HEK293T (cell line): Measurements from ENCODE around the gene CEP41.

Experiments used
- CTCF ChIA-PET: fragments of 350-600 bp; formaldehyde crosslinking; extraction: SDS; loops from one replicate; lab custom pipeline; 2021; ENCODE audit warnings: antibody characterized with exemption, inconsistent platforms; lab: Yijun Ruan, JAX
- POLR2A ChIA-PET: fragments of 350-600 bp; formaldehyde crosslinking; extraction: SDS; loops from one replicate; lab custom pipeline; 2020; ENCODE audit warnings: antibody characterized with exemption, inconsistent platforms; lab: Yijun Ruan, JAX
- DNase-seq: peaks from one replicate; pipeline ENCODE4 v3.0.0; 2012; ENCODE audit warnings: mixed read lengths; ENCODE audit errors: extremely low spot score
- ARNT ChIP-seq: fragments of 450-650 bp; IDR thresholded peaks from 2 replicates; pipeline ENCODE4 v1.6.1; 2017; ENCODE audit warnings: mild to moderate bottlenecking
- BHLHE40 ChIP-seq: fragments of 450-650 bp; IDR thresholded peaks from 2 replicates; pipeline ENCODE4 v1.6.1; 2016; ENCODE audit warnings: mild to moderate bottlenecking, moderate library complexity, borderline replicate concordance
- CTBP1 ChIP-seq: fragments of 450-650 bp; IDR thresholded peaks from 2 replicates; pipeline ENCODE4 v1.6.1; 2016; ENCODE audit warnings: borderline replicate concordance
- ELF4 ChIP-seq: fragments of 450-650 bp; IDR thresholded peaks from 2 replicates; pipeline ENCODE4 v1.6.1; 2017; ENCODE audit warnings: antibody characterized with exemption
- FOXA1 ChIP-seq: fragments of 450-650 bp; IDR thresholded peaks from 2 replicates; pipeline ENCODE4 v1.6.1; 2016; ENCODE audit warnings: mild to moderate bottlenecking
- FOXK2 ChIP-seq: fragments of 450-650 bp; IDR thresholded peaks from 2 replicates; pipeline ENCODE4 v1.6.1; 2016; ENCODE audit warnings: mild to moderate bottlenecking
- FOXM1 ChIP-seq: fragments of 450-650 bp; IDR thresholded peaks from 2 replicates; pipeline ENCODE4 v1.6.1; 2017; ENCODE audit warnings: mild to moderate bottlenecking, borderline replicate concordance
- HDGF ChIP-seq: fragments of 450-650 bp; IDR thresholded peaks from 2 replicates; pipeline ENCODE4 v1.6.1; 2017; ENCODE audit warnings: antibody characterized with exemption, borderline replicate concordance
- L3MBTL2 ChIP-seq: fragments of 450-650 bp; conservative IDR thresholded peaks from 2 replicates; pipeline ENCODE4 v1.6.1; 2016; ENCODE audit warnings: mild to moderate bottlenecking
- LEF1 ChIP-seq: fragments of 450-650 bp; IDR thresholded peaks from 2 replicates; pipeline ENCODE4 v1.6.1; 2017; ENCODE audit warnings: mild to moderate bottlenecking, borderline replicate concordance
- NFRKB ChIP-seq: fragments of 450-650 bp; IDR thresholded peaks from 2 replicates; pipeline ENCODE4 v1.6.1; 2016; ENCODE audit warnings: mild to moderate bottlenecking, moderate library complexity
- SP1 ChIP-seq: fragments of 450-650 bp; IDR thresholded peaks from 2 replicates; pipeline ENCODE4 v1.6.1; 2017
- SUZ12 ChIP-seq: fragments of 450-650 bp; IDR thresholded peaks from 2 replicates; pipeline ENCODE4 v1.6.1; 2016; ENCODE audit warnings: mild to moderate bottlenecking
- TARDBP ChIP-seq: fragments of 450-650 bp; IDR thresholded peaks from 2 replicates; pipeline ENCODE4 v1.6.1; 2016
- ZNF384 ChIP-seq: fragments of 450-650 bp; IDR thresholded peaks from 2 replicates; pipeline ENCODE4 v1.6.1; 2016
- TF ChIP-seq, protein P1 (sequence below): fragments of 450-650 bp; IDR thresholded peaks from 2 replicates; pipeline ENCODE4 v1.6.1; 2016

The CEP41 gene

GRCh38 chr7:130409067-130409711 lies 31.6 kb downstream of the CEP41 start:
- DNase-seq, result no peak
- ChIA-PET POLR2A (no interaction called here), CTCF (no interaction called here)
- TF ChIP-seq ELF4, result no peak
- TF ChIP-seq BHLHE40, result no peak
- no peak for TF ChIP-seq FOXA1
- TF ChIP-seq CTBP1, result no peak
- no peak for TF ChIP-seq ZNF384

DNA sequence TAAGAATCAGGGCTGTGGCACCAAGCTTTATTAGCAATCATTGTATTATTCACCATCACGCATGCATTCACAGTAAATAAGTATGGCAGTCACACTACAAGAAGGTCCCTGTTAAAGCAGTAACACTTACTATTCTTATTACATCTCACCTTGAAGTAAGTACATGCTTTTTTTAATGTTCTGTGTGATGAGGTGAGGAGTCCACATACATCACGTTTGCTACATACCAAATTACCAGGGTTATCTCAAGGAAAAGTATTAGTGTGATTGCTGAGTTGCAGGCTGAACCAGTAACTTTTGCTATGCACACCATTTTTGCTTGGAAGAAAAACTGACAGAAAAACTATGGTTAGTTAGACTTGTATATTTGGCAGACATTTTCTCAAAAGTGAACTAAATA lies 35.8 kb downstream of the CEP41 start:
- POLR2A ChIA-PET, result no interaction called here
- DNase-seq, result no peak
- CTCF ChIA-PET, result no interaction called here
- TF ChIP-seq FOXA1 (no peak), FOXK2 (no peak), HDGF (no peak), FOXM1 (no peak), CTBP1 (no peak), NFRKB (no peak), ELF4 (no peak), LEF1 (no peak)
- TF ChIP-seq, protein P1, sequence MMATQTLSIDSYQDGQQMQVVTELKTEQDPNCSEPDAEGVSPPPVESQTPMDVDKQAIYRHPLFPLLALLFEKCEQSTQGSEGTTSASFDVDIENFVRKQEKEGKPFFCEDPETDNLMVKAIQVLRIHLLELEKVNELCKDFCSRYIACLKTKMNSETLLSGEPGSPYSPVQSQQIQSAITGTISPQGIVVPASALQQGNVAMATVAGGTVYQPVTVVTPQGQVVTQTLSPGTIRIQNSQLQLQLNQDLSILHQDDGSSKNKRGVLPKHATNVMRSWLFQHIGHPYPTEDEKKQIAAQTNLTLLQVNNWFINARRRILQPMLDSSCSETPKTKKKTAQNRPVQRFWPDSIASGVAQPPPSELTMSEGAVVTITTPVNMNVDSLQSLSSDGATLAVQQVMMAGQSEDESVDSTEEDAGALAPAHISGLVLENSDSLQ, result no peak

GRCh38 chr7:130401578-130401977 lies 39.2 kb downstream of the CEP41 start:
- DNase-seq, result no peak
- TF ChIP-seq ELF4, result no peak
- TF ChIP-seq BHLHE40, result no peak
- TF ChIP-seq FOXM1, result no peak
- no peak for TF ChIP-seq CTBP1
- TF ChIP-seq SP1, result no peak
- no peak for TF ChIP-seq ARNT
- POLR2A ChIA-PET, result no interaction called here
- CTCF ChIA-PET, result no interaction called here

DNA sequence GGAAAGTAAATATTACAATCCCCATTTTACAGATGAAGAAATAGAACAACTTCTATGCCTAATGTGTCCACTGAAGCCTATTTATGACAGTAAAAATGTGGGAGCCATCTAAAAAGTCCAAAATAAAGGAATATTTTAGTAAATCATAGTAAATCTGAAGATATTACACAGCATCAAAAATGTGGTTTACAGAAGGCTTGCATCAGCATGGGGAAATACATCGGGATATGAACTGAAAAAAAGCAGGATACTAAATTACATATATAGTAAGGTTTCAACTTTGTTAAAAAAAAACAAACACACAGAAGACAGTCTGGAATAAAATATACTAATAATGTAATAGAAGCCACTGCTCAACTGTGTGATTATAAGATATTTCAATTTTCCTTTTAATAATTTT lies 39.7 kb downstream of the CEP41 start:
- TF ChIP-seq SUZ12 (no peak), FOXA1 (no peak), HDGF (no peak), ZNF384 (no peak), LEF1 (no peak), FOXM1 (no peak), BHLHE40 (no peak), FOXK2 (no peak), NFRKB (no peak), L3MBTL2 (no peak), CTBP1 (no peak), ARNT (no peak), SP1 (no peak), ELF4 (no peak), TARDBP (no peak)
- TF ChIP-seq, protein P1, result no peak
- ChIA-PET POLR2A (no interaction called here), CTCF (no interaction called here)
- DNase-seq, result no peak

DNA sequence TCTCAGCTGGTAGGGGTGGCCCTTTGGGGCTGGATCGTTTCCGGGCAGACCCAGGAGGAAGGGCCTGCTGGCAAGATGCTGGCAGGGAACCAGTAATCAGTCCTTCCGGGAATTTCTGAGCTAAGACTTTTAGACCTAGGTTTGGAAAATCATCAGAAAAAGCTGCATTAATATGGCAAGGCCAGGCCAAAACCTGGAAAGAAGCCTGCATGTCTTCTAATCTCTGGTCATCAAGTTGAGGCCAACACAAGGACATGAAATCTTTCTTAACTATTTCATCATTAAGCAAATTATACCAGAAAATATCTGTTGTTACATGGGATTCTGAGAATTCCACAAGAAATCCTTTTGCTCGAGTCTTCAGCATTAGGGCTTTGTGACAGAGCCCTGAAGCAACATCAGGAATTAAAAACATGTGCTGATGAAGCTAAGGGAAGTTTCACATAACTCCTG lies 40.7 kb downstream of the CEP41 start:
- POLR2A ChIA-PET, result no interaction called here
- CTCF ChIA-PET, result interaction anchor here (1.7 kb wide), 1 partner anchor 11 kb away, joined by 3 read pairs; no protein-coding TSS in a partner anchor
- no peak for TF ChIP-seq SUZ12
- DNase-seq, result no peak

- TF ChIP-seq FOXK2, result no peak
- no peak for TF ChIP-seq TARDBP
- TF ChIP-seq L3MBTL2, result no peak
- TF ChIP-seq SUZ12, result no peak
- TF ChIP-seq ARNT, result no peak
- TF ChIP-seq, protein P1, result no peak
- TF ChIP-seq ZNF384, result no peak
- no peak for TF ChIP-seq FOXA1
- ChIA-PET CTCF (interaction anchor here (0.6 to 1.7 kb wide), 2 partner anchors 12 to 260 kb away, joined by 3 to 4 read pairs; no protein-coding TSS in a partner anchor), POLR2A (no interaction called here)
Measured at GRCh38 chr7:130398526-130399090, 42.2 kb downstream of the CEP41 start.

DNA sequence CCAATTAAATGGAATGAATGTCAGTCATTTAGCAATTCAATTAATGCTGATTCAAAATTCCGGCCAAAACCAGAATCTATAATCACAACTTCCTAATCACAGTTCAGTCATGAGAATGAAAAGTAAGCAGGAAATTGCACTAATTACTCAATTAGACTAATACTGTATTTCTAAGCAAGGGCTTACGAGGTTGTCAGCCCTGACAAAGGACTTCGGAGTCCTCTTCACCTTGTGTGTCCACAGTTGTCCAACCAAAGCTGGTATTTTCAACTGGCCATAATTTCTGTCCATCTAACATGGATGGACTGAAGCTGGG lies 43.1 kb downstream of the CEP41 start:
- ChIA-PET POLR2A (no interaction called here), CTCF (no interaction called here)
- DNase-seq, result no peak
- TF ChIP-seq FOXK2 (no peak), FOXA1 (no peak), TARDBP (no peak), CTBP1 (no peak), HDGF (no peak), SP1 (no peak), ARNT (no peak), BHLHE40 (no peak), ZNF384 (no peak), FOXM1 (no peak), NFRKB (no peak), SUZ12 (no peak)
- TF ChIP-seq, protein P1, result no peak

More at GRCh38 chr7:130398526-130399090, 42.2 kb downstream of the CEP41 start:
- DNase-seq, result no peak
